GM12874 (cell line): ENCODE measurements around the gene GTF2H1.

ENCODE experiments used
- TF ChIP-seq, protein P1 (sequence below): IDR thresholded peaks from 2 replicates; pipeline ENCODE4 v1.5.1; 2011; ENCODE audit warnings: low read depth, mild to moderate bottlenecking, control low read depth, low read length, moderate library complexity; ENCODE audit not compliant: insufficient read depth

The GTF2H1 gene

DNA sequence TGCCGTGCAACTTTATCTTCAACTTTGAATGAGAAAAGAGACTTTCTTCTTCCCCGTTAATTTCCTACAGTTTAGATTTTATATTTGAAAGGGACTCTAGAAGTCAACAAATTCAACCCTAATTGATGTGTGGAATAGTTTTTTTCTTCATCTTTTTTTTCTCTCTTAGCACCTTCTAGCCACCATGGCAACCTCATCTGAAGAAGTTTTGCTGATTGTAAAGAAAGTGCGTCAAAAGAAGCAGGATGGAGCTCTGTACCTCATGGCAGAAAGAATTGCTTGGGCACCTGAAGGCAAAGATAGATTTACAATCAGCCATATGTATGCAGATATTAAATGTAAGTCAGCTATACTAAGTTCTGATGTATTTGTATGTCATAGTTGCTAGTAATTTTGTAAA is 10.5 kb downstream of the GTF2H1 start:
- TF ChIP-seq, protein P1, sequence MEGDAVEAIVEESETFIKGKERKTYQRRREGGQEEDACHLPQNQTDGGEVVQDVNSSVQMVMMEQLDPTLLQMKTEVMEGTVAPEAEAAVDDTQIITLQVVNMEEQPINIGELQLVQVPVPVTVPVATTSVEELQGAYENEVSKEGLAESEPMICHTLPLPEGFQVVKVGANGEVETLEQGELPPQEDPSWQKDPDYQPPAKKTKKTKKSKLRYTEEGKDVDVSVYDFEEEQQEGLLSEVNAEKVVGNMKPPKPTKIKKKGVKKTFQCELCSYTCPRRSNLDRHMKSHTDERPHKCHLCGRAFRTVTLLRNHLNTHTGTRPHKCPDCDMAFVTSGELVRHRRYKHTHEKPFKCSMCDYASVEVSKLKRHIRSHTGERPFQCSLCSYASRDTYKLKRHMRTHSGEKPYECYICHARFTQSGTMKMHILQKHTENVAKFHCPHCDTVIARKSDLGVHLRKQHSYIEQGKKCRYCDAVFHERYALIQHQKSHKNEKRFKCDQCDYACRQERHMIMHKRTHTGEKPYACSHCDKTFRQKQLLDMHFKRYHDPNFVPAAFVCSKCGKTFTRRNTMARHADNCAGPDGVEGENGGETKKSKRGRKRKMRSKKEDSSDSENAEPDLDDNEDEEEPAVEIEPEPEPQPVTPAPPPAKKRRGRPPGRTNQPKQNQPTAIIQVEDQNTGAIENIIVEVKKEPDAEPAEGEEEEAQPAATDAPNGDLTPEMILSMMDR = no peak

DNA sequence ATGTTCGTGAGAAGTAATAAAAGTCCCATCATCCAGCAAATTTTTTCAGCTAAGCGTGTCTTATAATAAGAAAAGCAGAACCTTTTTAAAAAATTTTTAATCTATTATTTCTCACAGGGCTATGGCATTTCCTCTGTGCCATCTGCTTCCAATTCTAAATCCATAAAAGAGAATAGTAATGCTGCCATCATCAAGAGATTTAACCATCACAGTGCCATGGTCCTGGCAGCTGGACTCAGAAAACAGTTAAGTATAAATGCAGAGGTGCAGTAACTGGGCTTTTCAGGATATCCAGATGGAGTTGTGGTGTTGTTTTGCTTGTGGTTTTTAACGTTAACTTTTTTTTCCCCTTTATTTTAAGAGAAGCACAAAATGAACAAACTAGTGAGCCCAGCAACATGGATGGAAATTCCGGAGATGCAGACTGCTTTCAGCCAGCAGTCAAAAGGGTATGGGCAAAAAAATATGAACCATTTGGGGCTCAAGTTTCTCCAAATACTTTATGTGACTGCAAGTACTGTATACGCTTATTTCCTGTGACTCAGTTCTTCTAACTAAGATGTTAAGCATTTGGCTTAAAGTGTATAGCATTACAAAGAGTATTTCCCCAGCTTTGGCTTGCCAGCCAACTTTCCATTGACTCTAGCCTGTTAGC is 25.2 kb downstream of the GTF2H1 start:
- TF ChIP-seq, protein P1 = no peak

DNA sequence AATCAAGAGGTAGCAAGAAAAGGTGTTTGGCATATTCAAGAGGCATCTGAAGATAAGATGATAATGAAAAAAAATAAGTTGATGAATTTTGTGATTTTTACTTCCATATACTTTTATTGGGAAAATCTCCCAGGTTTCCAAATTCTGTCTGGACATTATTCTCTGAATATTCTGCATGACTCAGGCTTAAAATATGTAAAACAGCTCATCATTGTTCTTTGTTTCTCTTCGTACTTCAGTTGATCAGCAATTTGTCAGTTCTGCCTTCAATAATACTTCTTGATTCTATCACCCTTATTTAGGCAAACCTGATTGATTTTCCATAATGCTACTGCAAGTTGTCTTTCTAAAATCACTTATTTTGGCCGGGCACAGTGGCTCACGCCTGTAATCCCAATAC is 30.2 kb downstream of the GTF2H1 start:
- TF ChIP-seq, protein P1 = no peak

DNA sequence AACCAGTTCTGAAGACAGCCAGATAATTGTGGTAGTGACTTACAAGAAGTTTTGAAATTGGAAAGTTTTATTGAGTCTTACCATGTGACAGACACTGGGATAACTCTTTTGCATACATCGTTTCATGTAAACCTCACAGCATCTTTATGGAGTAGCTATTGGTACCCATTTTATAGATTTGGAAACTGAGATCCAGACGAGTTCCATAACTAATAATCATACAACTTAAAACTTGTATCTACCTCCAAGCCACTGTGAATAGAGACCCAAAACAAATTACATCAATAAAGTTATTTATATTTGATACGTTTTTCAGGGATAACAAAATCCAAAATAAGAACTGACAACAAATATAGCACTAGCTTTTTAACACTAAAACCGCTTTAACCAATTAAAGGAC is 36.3 kb downstream of the GTF2H1 start:
- TF ChIP-seq, protein P1 = no peak

DNA sequence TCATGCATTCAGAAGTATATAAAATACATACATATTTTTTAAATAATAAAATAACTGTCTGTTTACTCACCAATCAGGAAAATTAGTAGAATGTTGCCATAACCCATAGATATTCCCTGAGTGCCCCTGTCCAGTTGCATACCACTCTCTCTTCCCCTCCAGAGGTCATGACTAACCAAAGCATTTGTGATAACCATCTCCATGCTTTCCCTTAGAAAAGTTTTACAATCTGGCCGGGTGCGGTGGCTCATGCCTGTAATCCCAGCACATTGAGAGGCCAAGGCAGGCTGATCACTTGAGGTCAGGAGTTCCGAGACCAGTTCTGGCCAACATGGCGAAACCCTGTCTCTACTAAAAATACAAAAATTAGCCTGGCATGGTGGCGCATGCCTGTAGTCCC is 38.8 kb downstream of the GTF2H1 start:
- TF ChIP-seq, protein P1 = no peak

DNA sequence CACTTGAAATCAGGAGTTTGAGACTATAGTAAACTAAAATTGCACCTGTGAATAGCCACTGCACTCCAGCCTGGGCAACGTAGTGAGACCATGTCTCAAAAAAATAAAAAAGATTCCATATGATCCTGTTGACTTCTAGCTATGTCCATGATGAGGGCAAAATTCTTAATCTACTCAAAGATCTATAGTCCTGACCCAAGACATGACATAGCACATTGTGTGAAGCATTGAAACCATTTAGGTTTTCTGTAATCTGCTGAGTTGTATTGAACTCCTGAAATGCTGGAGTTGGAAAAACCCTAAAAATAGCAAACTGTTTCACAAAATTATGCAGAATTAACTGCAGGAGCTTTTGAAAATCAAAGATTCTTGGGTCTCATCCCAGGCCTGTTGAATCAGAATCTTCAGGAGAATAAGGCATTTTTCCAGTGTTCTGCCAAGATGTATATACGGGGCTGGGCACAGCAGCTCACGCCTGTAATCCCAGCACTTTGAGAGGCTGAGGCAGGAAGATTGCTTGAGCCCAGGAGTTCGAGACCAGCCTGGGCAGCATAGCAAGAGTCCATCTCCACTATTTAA is 42.2 kb downstream of the GTF2H1 start:
- TF ChIP-seq, protein P1 = no peak

DNA sequence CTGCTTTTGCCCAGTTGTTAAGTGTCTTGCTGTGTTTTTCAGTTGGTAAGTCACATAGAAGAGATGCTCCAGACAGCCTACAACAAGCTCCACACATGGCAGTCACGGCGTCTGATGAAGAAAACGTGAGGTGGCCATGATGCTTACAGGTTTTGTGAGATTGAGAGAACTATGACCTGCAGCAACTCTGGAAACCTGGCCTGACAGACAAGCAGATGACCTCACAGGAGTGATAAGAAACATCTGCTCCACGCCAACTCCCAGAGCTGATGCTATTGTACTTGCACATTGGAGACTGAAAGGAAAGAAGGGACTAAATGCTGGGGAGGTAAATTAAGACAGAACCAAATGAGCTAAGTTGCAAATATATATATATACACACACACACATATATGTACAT is 43.4 kb downstream of the GTF2H1 start:
- TF ChIP-seq, protein P1 = no peak
